Bronchial epithelial cell (primary cell): ENCODE results near the gene FAM20A. TPM values are rescaled to one million over a fixed set of nuclear protein-coding genes. Genes with fewer than 3 reads are reported as not detected.

Experiments
- DNase-seq: peaks from one replicate; pipeline ENCODE4 v3.0.0-alpha.2; 2010; ENCODE audit warnings: low read depth
- FAIRE-seq: peaks from 2 replicates; lab custom pipeline; 2011; peaks lifted over from hg19 to GRCh38; lab: Jason Lieb, UNC
- H3K27me3 ChIP-seq: 2 replicates; pipeline ENCODE4 v1.5.1; 2011; ENCODE audit warnings: low read length; ENCODE audit not compliant: control insufficient read depth, insufficient read depth
- H3K36me3 ChIP-seq: 2 replicates; pipeline ENCODE4 v1.5.1; 2011; ENCODE audit warnings: low read length; ENCODE audit not compliant: control insufficient read depth, insufficient read depth
- H3K4me3 ChIP-seq: 2 replicates; pipeline ENCODE4 v1.5.1; 2011; ENCODE audit warnings: mild to moderate bottlenecking, low read depth, low read length, control low read depth
- total RNA-seq: library from RNA; depleted of rRNA; stranded (reverse); fragments of >200 nt; gene quantifications from 2 replicates; pipeline ENCODE4 v1.2.1, GENCODE V29; 2014
- TF ChIP-seq, protein P1 (sequence below): IDR thresholded peaks from 2 replicates; pipeline ENCODE4 v1.5.1; 2011; ENCODE audit warnings: mild to moderate bottlenecking, moderate library complexity, low read length, control low read depth, inconsistent platforms; ENCODE audit not compliant: insufficient read depth, severe bottlenecking

FAM20A gene
- total RNA-seq = 0.13 and 0.26 TPM in 2 replicates

- peak within 1 kb of the TSS; percentile 41 for H3K4me3 ChIP-seq
- TF ChIP-seq, protein P1, sequence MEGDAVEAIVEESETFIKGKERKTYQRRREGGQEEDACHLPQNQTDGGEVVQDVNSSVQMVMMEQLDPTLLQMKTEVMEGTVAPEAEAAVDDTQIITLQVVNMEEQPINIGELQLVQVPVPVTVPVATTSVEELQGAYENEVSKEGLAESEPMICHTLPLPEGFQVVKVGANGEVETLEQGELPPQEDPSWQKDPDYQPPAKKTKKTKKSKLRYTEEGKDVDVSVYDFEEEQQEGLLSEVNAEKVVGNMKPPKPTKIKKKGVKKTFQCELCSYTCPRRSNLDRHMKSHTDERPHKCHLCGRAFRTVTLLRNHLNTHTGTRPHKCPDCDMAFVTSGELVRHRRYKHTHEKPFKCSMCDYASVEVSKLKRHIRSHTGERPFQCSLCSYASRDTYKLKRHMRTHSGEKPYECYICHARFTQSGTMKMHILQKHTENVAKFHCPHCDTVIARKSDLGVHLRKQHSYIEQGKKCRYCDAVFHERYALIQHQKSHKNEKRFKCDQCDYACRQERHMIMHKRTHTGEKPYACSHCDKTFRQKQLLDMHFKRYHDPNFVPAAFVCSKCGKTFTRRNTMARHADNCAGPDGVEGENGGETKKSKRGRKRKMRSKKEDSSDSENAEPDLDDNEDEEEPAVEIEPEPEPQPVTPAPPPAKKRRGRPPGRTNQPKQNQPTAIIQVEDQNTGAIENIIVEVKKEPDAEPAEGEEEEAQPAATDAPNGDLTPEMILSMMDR = no peak
- no peak for FAIRE-seq
Measured at GRCh38 chr17:68600931-68601564, at the start of gene FAM20A. Gene FAM20A, minus strand, starts transcription at chr17:68601367. Its CDS starts 701 bp downstream, at chr17:68600666.

DNA sequence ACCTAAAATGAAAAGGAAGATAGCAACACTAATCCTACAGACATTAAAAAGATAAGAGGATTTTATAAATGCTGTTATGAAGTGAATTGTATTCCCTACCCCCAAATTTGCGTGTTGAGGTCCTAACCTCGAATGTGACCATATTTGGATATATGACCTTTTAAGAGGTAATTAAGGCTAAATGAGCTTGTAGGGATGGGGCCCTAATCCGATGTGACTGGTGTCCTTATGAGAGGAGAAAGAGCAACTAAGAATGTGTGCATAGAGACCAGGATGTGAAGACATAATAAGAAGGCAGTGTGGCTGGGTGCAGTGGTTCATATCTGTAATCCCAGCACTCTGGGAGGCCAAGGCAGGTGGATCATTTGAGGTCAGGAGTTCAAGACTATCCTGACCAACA is 48.2 kb upstream of the FAM20A start:
- Histone ChIP-seq H3K36me3 (no peaks in the 10 kb centered on the region), H3K27me3 (no peaks in the 10 kb centered on the region), H3K4me3 (no peak overlapping the region)
- DNase-seq (no peak), FAIRE-seq (no peak)
- TF ChIP-seq, protein P1 = no peak

More at GRCh38 chr17:68600931-68601564, at the start of gene FAM20A:
- Histone ChIP-seq H3K27me3 (peaks cover 3% of the 10 kb centered on the region), H3K36me3 (no peaks in the 10 kb centered on the region)
- DNase-seq = no peak

GRCh38 chr17:68646626-68647526 is 45.7 kb upstream of the FAM20A start:
- Histone ChIP-seq H3K27me3 (no peaks in the 10 kb centered on the region), H3K4me3 (no peak overlapping the region), H3K36me3 (no peaks in the 10 kb centered on the region)
- TF ChIP-seq, protein P1 = no peak
- no peak for FAIRE-seq
- DNase-seq = no peak

GRCh38 chr17:68642118-68642412 is 40.9 kb upstream of the FAM20A start:
- Histone ChIP-seq H3K4me3 (no peak overlapping the region), H3K27me3 (no peaks in the 10 kb centered on the region), H3K36me3 (no peaks in the 10 kb centered on the region)
- FAIRE-seq = no peak
- TF ChIP-seq, protein P1 = no peak
- no peak for DNase-seq

GRCh38 chr17:68641276-68642117 is 40.3 kb upstream of the FAM20A start:
- no peak for DNase-seq
- TF ChIP-seq, protein P1 = no peak
- H3K4me3 ChIP-seq = no peak overlapping the region
- H3K27me3 ChIP-seq = no peaks in the 10 kb centered on the region
- H3K36me3 ChIP-seq = no peaks in the 10 kb centered on the region
- FAIRE-seq = no peak
